ENCODE measurements around the gene RAVER1.

Gene RAVER1

GRCh38 chr19:10269333-10270179 is 63.8 kb downstream of the RAVER1 start:
- DNase-seq (ENCODE audit: low spot score) = peak; percentile 80

GRCh38 chr19:10268071-10268470 is 65.3 kb downstream of the RAVER1 start:
- DNase-seq (ENCODE audit: low spot score) = no peak

- DNase-seq (ENCODE audit: low spot score) = no peak
These were observed 66.6 kb downstream of the RAVER1 start for GRCh38 chr19:10266706-10267105.
